Measurements from ENCODE around the gene AKAP10. TPM values are rescaled to one million over a fixed set of nuclear protein-coding genes. Genes with fewer than 3 reads are reported as not detected.

AKAP10 gene
- total RNA-seq, 1 experiment from 2014 or later, result 34.1 TPM

- intact Hi-C loops (cut with micrococcal nuclease), result no loop called here
- H3K9me3 Mint-ChIP-seq (ENCODE audit: unreplicated experiment), result no peaks in the 10 kb centered on the region
- ChIA-PET POLR2A (no interaction called here), CTCF (no interaction called here)
- no peak overlapping the region for H3K4me3 Mint-ChIP-seq (ENCODE audit: unreplicated experiment)
- H3K27ac Mint-ChIP-seq (ENCODE audit: low read depth, unreplicated experiment), result no peak overlapping the region
- DNase-seq (ENCODE audit: unreplicated experiment), result no peak
- TF ChIP-seq CTCF (IDR thresholded peaks at IDR 0.05; ENCODE audit: unreplicated experiment), result no peak
- BruUV-seq (replicated peaks), result no TSS peak
- H3K36me3 Mint-ChIP-seq (ENCODE audit: insufficient read depth, unreplicated experiment), result peaks cover 41% of the 10 kb centered on the region
- H3K27me3 Mint-ChIP-seq (ENCODE audit: insufficient read depth, unreplicated experiment), result no peaks in the 10 kb centered on the region
- no peaks in the 10 kb centered on the region for H3K4me1 Mint-ChIP-seq (ENCODE audit: insufficient read depth, unreplicated experiment)
Measured at GRCh38 chr17:19857640-19858039, 120.0 kb downstream of the AKAP10 start.

Other genes starting within 250 kb of the AKAP10 start
- 4.9 and 13.4 TPM in 2 replicates for gene ALDH3A1, start 229.5 kb downstream of the AKAP10 start, total RNA-seq (2022)
- 7.9 and 11.4 TPM in 2 replicates for gene ULK2, start 109.9 kb downstream of the AKAP10 start, total RNA-seq (2022)
- gene SPECC1, start 31.5 kb upstream of the AKAP10 start, total RNA-seq (2022), result 48.7 and 55.3 TPM in 2 replicates